Colonic mucosa (tissue), 4 donors: ENCODE data around the gene HNRNPD. TPM values are rescaled to one million over a fixed set of nuclear protein-coding genes. Genes with fewer than 3 reads are reported as not detected.
"Not testable (repeated sequence)": the region's sequence is repeated elsewhere in the genome, so short reads cannot be mapped to it uniquely, and the experiment has no call there.

Experiments
- DNase-seq: peaks from one replicate; pipeline ENCODE4 v3.0.0-alpha.2; 2020
- H3K27ac ChIP-seq: fragments of 200-600 bp; one replicate; pipeline ENCODE4 v1.8.0; 2021
- H3K27me3 ChIP-seq: fragments of 200-600 bp; one replicate; pipeline ENCODE4 v1.8.0; 2021
- H3K36me3 ChIP-seq: fragments of 200-600 bp; one replicate; pipeline ENCODE4 v1.8.0; 2021
- H3K4me1 ChIP-seq: fragments of 200-600 bp; one replicate; pipeline ENCODE4 v1.8.0; 2021; ENCODE audit warnings: mild to moderate bottlenecking
- H3K4me3 ChIP-seq: fragments of 200-600 bp; one replicate; pipeline ENCODE4 v1.8.0; 2021
- H3K9ac ChIP-seq, 2 donors: one replicate each; pipeline ENCODE4 v1.7.0; 2013; ENCODE audit warnings: control low read depth in 2 of 2, low read depth in 2 of 2, low read length in 2 of 2
- H3K9me3 ChIP-seq: fragments of 200-600 bp; one replicate; pipeline ENCODE4 v1.8.0; 2021
- CTCF ChIP-seq: fragments of 200-600 bp; IDR thresholded peaks from one replicate; pipeline ENCODE4 v1.8.0; 2022; ENCODE audit warnings: antibody characterized with exemption, mild to moderate bottlenecking
- intact Hi-C: fragments of 100-400 bp; cut with DNase I; formaldehyde crosslinking; loops from one replicate; pipeline ENCODE4 v1.14.1; 2022
- total RNA-seq, 2 donors: library from RNA; stranded (reverse); fragmentation: NEBNext Ultra II Directional in 1 of 2; extraction: Animal tissue kit (Norgen Biotek cat#: 25700) in 1 of 2; gene quantifications; one replicate each; pipeline ENCODE4 v1.2.1, GENCODE V29; 2021
- donor health status: healthy.
- donor health status: DM: no; HTN: no; CAD: no.
- donor health status: DM: no; HTN: no; CAD: no.

Gene HNRNPD
- total RNA-seq, 2 donors from 2014 or later: 145 to 181 TPM

- Histone ChIP-seq H3K36me3 (no peaks in the 10 kb centered on the region), H3K4me3 (no peak overlapping the region), H3K4me1 (no peaks in the 10 kb centered on the region), H3K27me3 (no peaks in the 10 kb centered on the region), H3K9ac (no peak overlapping the region), H3K9me3 (no peaks in the 10 kb centered on the region), H3K27ac (no peak overlapping the region)
- intact Hi-C loops: no loop called here
- no peak for DNase-seq
- no peak for TF ChIP-seq CTCF
Measured at GRCh38 chr4:82320351-82320750, 53.4 kb downstream of the HNRNPD start.

- H3K27ac ChIP-seq, DNase-seq, H3K9ac ChIP-seq, intact Hi-C loops, H3K27me3 ChIP-seq, H3K4me3 ChIP-seq, H3K36me3 ChIP-seq, H3K4me1 ChIP-seq, H3K9me3 ChIP-seq: not testable (repeated sequence)
Measured at GRCh38 chr4:82303063-82303462, 70.7 kb downstream of the HNRNPD start.

Other genes starting within 250 kb of the HNRNPD start
- 100 to 1,000 TPM in 1 of 2 donors, 10 to 100 TPM in 1; 95.5 to 137 TPM for gene HNRNPDL, start 56.5 kb upstream of the HNRNPD start, total RNA-seq
- gene ENOPH1, start 56.6 kb upstream of the HNRNPD start, total RNA-seq: 10 to 100 TPM; 19.9 to 38.5 TPM
- 1 to 10 TPM; 1.2 to 2.5 TPM for gene TMEM150C, start 188.0 kb upstream of the HNRNPD start, total RNA-seq